HepG2 (cell line): ENCODE data around the gene SEC31A.

Source experiments
- MAX ChIP-seq: IDR thresholded peaks from 2 replicates; pipeline ENCODE4 v1.6.1; 2012; ENCODE audit warnings: inconsistent platforms
- MXD4 ChIP-seq: IDR thresholded peaks from 2 replicates; pipeline ENCODE4 v1.6.1; 2016; ENCODE audit warnings: mild to moderate bottlenecking, missing biosample characterization, missing genetic modification reagents
- SIN3A ChIP-seq: IDR thresholded peaks from 2 replicates; pipeline ENCODE4 v1.6.1; 2011; ENCODE audit warnings: low read depth, mild to moderate bottlenecking, control low read depth, low read length, borderline replicate concordance
- SMARCE1 ChIP-seq: fragments of 450-650 bp; IDR thresholded peaks from 2 replicates; pipeline ENCODE4 v1.6.1; 2017; ENCODE audit warnings: borderline replicate concordance
- ZNF607 ChIP-seq: sonication (generic); formaldehyde crosslinking; IDR thresholded peaks from 2 replicates; pipeline ENCODE4 v1.5.1; 2020; ENCODE audit warnings: missing genetic modification reagents, mild to moderate bottlenecking, borderline replicate concordance

DNA sequence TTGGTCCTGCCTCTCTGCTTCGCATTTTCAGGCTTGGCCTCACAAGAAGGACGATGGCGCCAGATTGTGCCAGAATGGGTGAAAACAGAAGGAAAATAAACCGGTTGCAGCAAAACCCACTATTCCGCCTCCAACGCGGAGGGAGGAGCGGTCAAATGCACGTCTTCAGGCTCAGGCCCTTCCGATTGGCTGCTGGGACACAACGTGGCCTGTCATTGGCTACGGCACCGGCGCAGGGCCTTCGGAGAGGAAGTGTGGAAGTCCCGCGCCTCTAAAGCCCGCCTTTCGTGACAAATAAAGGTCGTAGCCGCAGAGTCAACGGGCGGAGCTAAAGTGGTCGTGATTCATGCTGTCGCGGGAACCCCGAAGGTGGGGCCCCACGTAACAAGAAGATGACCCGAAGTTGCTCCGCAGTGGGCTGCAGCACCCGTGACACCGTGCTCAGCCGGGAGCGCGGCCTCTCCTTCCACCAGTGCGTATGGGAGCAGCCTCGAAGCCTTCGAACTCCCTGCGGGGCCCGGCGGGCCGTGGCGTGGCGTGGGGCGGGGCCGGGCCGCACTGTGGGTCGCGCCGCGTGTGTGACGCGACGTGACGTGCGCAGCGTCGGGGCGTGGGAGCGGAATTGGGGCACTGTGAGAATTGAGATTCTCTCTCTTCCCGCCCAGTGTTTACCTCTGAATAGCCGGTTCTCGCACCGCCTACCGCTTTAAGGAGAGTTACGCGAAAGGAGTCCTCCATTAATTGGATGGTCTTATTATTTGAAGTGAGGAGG is 9.6 kb upstream of the SEC31A start, which contains the start of gene THAP9:
- peak; percentile 86 for TF ChIP-seq MAX
- peak; percentile 93 for TF ChIP-seq ZNF607 (CRISPR knock-in tag)
- no peak for TF ChIP-seq SMARCE1
- 0 out of 2 replicates have a peak, but pooled peaks have one; percentile 68 for TF ChIP-seq MXD4
- peak; percentile 81 for TF ChIP-seq SIN3A
